ENCODE data around the gene ADK.
"Not testable (repeated sequence)": the region's sequence is repeated elsewhere in the genome, so short reads cannot be mapped to it uniquely, and the experiment has no call there.

ADK gene

DNA sequence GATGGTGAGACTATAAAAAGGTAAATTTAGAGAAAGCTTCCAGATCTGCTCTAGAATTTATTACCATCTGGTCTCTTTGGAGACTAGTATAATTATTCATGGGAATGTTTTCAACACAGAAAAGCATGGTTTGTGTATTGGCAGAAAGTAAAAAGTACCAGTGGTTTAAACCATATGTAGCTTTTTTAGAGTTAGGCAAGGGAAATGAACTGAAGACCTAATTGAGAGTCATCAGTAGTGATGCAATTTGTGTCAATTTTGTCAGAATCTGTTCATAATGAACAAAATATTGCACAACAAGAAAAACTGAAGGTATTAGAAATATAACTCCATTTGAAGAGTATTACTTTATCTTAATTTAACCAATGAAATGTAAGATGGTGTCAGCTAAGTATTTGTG, 181.4 kb downstream of the ADK start:
- Histone ChIP-seq H3K36me3 (ENCODE audit: control insufficient read depth in 1 of 2, insufficient read depth in 2 of 2, low read length in 2 of 2) (peaks cover 0 to 4% of the 10 kb centered on the region in 2 donors), H3K27me3 (ENCODE audit: low read depth, low read length) (no peaks in the 10 kb centered on the region), H3K9me3 (ENCODE audit: control insufficient read depth in 1 of 2, low read length in 2 of 2) (peaks cover 0 to 6% of the 10 kb centered on the region in 2 donors), H3K27ac (ENCODE audit: low read length) (no peak overlapping the region), H3K4me1 (ENCODE audit: control insufficient read depth in 1 of 2, insufficient read depth in 2 of 2, low read length in 2 of 2) (peaks cover 0 to 3% of the 10 kb centered on the region in 2 donors), H3K4me3 (ENCODE audit: low read depth in 1 of 2, low read length in 2 of 2) (no peak overlapping the region)

- H3K27ac ChIP-seq (ENCODE audit: low read length), result no peak overlapping the region
- peaks cover 0 to 3% of the 10 kb centered on the region in 2 donors for H3K4me1 ChIP-seq (ENCODE audit: control insufficient read depth in 1 of 2, insufficient read depth in 2 of 2, low read length in 2 of 2)
- H3K36me3 ChIP-seq (ENCODE audit: control insufficient read depth in 1 of 2, insufficient read depth in 2 of 2, low read length in 2 of 2), result peaks cover 0 to 4% of the 10 kb centered on the region in 2 donors
- peaks cover 0 to 6% of the 10 kb centered on the region in 2 donors for H3K9me3 ChIP-seq (ENCODE audit: control insufficient read depth in 1 of 2, low read length in 2 of 2)
- H3K27me3 ChIP-seq (ENCODE audit: low read depth, low read length), result no peaks in the 10 kb centered on the region
- no peak overlapping the region for H3K4me3 ChIP-seq (ENCODE audit: low read depth in 1 of 2, low read length in 2 of 2)
Measured at GRCh38 chr10:74333174-74333573, 182.2 kb downstream of the ADK start.

DNA sequence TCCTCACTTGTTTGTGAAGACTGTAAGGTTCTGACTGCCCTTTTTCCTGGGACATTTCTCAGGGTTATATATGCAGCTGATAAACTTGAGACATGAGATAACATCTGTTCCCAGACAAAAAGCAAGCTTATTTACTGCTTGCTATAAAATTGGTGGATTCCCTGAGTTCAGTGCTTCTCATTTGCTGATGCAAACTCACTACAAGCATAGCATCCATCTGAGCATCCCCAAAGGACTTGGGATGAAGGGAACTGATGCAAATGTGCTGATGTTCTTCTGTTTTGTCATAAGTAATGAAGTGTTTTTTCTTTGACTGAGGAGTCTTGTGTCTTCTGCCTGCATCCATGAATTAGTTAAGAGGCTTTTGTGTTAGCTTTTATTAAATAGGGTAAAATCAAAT, 183.2 kb downstream of the ADK start:
- Histone ChIP-seq H3K36me3 (ENCODE audit: control insufficient read depth in 1 of 2, insufficient read depth in 2 of 2, low read length in 2 of 2) (peaks cover 0 to 4% of the 10 kb centered on the region in 2 donors), H3K4me1 (ENCODE audit: control insufficient read depth in 1 of 2, insufficient read depth in 2 of 2, low read length in 2 of 2) (peaks cover 0 to 3% of the 10 kb centered on the region in 2 donors), H3K9me3 (ENCODE audit: control insufficient read depth in 1 of 2, low read length in 2 of 2) (peaks cover 0 to 6% of the 10 kb centered on the region in 2 donors), H3K27ac (ENCODE audit: low read length) (no peak overlapping the region), H3K4me3 (ENCODE audit: low read depth in 1 of 2, low read length in 2 of 2) (no peak overlapping the region), H3K27me3 (ENCODE audit: low read depth, low read length) (no peaks in the 10 kb centered on the region)

DNA sequence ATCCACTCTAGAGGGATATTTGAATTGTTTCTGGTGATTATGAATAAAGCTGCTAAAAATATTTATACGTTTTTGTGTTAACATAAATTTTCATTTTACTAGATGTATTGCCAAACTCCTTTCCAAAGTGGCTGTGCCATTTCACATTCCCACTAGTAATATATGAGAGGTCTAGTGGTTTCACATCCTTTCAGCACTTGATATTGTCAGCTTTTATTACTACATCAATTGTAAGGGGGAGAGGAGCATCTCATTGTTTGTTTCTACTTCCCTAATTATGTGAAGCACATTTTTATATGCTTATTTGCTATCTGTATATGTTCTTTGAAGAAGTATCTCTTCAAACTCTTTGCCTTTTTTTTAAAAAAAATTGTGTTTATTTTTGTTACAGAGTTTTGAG, 184.5 kb downstream of the ADK start:
- H3K4me3 ChIP-seq (ENCODE audit: low read depth in 1 of 2, low read length in 2 of 2), result no peak overlapping the region
- H3K36me3 ChIP-seq (ENCODE audit: control insufficient read depth in 1 of 2, insufficient read depth in 2 of 2, low read length in 2 of 2), result peaks cover 0 to 4% of the 10 kb centered on the region in 2 donors
- H3K9me3 ChIP-seq (ENCODE audit: control insufficient read depth in 1 of 2, low read length in 2 of 2), result peaks cover 0 to 6% of the 10 kb centered on the region in 2 donors
- no peaks in the 10 kb centered on the region for H3K27me3 ChIP-seq (ENCODE audit: low read depth, low read length)
- H3K27ac ChIP-seq (ENCODE audit: low read length), result no peak overlapping the region
- peaks cover 0 to 3% of the 10 kb centered on the region in 2 donors for H3K4me1 ChIP-seq (ENCODE audit: control insufficient read depth in 1 of 2, insufficient read depth in 2 of 2, low read length in 2 of 2)

DNA sequence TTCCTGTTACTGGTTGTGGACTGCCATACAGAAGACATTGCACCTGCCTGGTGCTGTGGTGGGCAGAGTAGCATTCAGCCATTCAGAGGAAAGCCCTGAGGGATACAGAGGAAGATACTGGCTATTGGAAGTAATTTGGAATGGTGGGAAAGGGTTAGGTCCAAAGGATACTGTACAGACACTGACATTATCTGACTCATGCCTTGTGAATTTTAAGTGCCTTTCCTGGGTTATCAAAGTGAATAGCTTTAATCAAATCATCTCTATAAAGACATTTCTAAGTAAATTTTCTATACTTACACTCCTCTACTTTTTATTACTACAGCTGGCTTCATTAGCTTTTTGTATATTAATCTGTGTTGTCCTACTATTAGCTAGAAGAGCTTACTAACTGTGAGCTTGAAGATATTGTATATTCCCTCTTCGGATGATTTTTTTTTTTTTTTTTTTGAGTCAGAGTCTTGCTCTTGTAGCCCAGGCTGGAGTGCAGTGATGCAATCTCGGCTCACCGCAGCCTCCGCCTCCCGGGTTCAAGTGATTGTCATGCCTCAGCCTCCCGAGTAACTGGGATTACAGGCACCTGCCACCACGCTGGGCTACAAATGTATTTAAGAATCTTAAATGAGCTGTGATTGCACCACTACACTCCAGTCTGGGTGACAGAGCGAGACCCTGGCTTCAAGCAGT, 186.5 kb downstream of the ADK start:
- H3K36me3 ChIP-seq (ENCODE audit: control insufficient read depth in 1 of 2, insufficient read depth in 2 of 2, low read length in 2 of 2), result peaks cover 0 to 4% of the 10 kb centered on the region in 2 donors
- H3K27me3 ChIP-seq (ENCODE audit: low read depth, low read length), result no peaks in the 10 kb centered on the region
- H3K4me3 ChIP-seq (ENCODE audit: low read depth in 1 of 2, low read length in 2 of 2), result no peak overlapping the region
- peaks cover 0 to 6% of the 10 kb centered on the region in 2 donors for H3K9me3 ChIP-seq (ENCODE audit: control insufficient read depth in 1 of 2, low read length in 2 of 2)
- peaks cover 0 to 3% of the 10 kb centered on the region in 2 donors for H3K4me1 ChIP-seq (ENCODE audit: control insufficient read depth in 1 of 2, insufficient read depth in 2 of 2, low read length in 2 of 2)
- no peak overlapping the region for H3K27ac ChIP-seq (ENCODE audit: low read length)

GRCh38 chr10:74342991-74343390, 192.0 kb downstream of the ADK start:
- H3K4me1 ChIP-seq (ENCODE audit: control insufficient read depth in 1 of 2, insufficient read depth in 2 of 2, low read length in 2 of 2), result no peaks in the 10 kb centered on the region
- no peak overlapping the region for H3K27ac ChIP-seq (ENCODE audit: low read length)
- H3K27me3 ChIP-seq (ENCODE audit: low read depth, low read length), result no peaks in the 10 kb centered on the region
- no peaks in the 10 kb centered on the region for H3K36me3 ChIP-seq (ENCODE audit: control insufficient read depth in 1 of 2, insufficient read depth in 2 of 2, low read length in 2 of 2)
- peaks cover 0 to 5% of the 10 kb centered on the region in 2 donors for H3K9me3 ChIP-seq (ENCODE audit: control insufficient read depth in 1 of 2, low read length in 2 of 2)
- no peak overlapping the region for H3K4me3 ChIP-seq (ENCODE audit: low read depth in 1 of 2, low read length in 2 of 2)

DNA sequence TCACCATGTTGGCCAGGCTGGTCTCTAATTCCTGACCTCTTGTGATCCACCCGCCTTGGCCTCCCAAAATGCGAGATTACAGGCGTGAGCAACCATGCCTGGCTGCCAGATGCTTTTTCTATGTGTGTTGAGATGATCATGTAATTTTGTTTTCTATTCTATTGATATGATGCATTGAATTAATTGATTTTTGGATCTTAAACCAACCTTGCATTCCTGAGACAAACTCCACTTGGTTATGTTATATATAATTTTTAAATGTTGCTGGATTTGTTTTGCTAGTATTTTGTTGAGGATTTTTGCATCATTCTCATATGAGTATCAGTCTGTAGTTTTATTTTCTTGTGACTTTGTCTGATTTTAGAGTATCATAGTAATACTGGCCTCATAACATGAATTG, 192.8 kb downstream of the ADK start:
- no peaks in the 10 kb centered on the region for H3K4me1 ChIP-seq (ENCODE audit: control insufficient read depth in 1 of 2, insufficient read depth in 2 of 2, low read length in 2 of 2)
- H3K9me3 ChIP-seq (ENCODE audit: control insufficient read depth in 1 of 2, low read length in 2 of 2), result peaks cover 0 to 5% of the 10 kb centered on the region in 2 donors
- H3K27me3 ChIP-seq (ENCODE audit: low read depth, low read length), result no peaks in the 10 kb centered on the region
- no peak overlapping the region for H3K27ac ChIP-seq (ENCODE audit: low read length)
- no peaks in the 10 kb centered on the region for H3K36me3 ChIP-seq (ENCODE audit: control insufficient read depth in 1 of 2, insufficient read depth in 2 of 2, low read length in 2 of 2)
- H3K4me3 ChIP-seq (ENCODE audit: low read depth in 1 of 2, low read length in 2 of 2), result no peak overlapping the region

- Histone ChIP-seq H3K9me3 (ENCODE audit: control insufficient read depth in 1 of 2, low read length in 2 of 2) (peaks cover 0 to 5% of the 10 kb centered on the region in 2 donors), H3K4me1 (ENCODE audit: control insufficient read depth in 1 of 2, insufficient read depth in 2 of 2, low read length in 2 of 2) (no peaks in the 10 kb centered on the region), H3K36me3 (ENCODE audit: control insufficient read depth in 1 of 2, insufficient read depth in 2 of 2, low read length in 2 of 2) (no peaks in the 10 kb centered on the region), H3K27ac (ENCODE audit: low read length) (no peak overlapping the region), H3K4me3 (ENCODE audit: low read depth in 1 of 2, low read length in 2 of 2) (no peak overlapping the region), H3K27me3 (ENCODE audit: low read depth, low read length) (no peaks in the 10 kb centered on the region)
Measured at GRCh38 chr10:74344306-74344705, 193.3 kb downstream of the ADK start.

- no peaks in the 10 kb centered on the region for H3K4me1 ChIP-seq (ENCODE audit: control insufficient read depth in 1 of 2, insufficient read depth in 2 of 2, low read length in 2 of 2)
- H3K27me3 ChIP-seq (ENCODE audit: low read depth, low read length), result no peaks in the 10 kb centered on the region
- H3K4me3 ChIP-seq (ENCODE audit: low read depth in 1 of 2, low read length in 2 of 2), result no peak overlapping the region
- no peak overlapping the region for H3K27ac ChIP-seq (ENCODE audit: low read length)
- no peaks in the 10 kb centered on the region for H3K36me3 ChIP-seq (ENCODE audit: control insufficient read depth in 1 of 2, insufficient read depth in 2 of 2, low read length in 2 of 2)
- H3K9me3 ChIP-seq (ENCODE audit: control insufficient read depth in 1 of 2, low read length in 2 of 2), result peaks cover 0 to 5% of the 10 kb centered on the region in 2 donors
Measured at GRCh38 chr10:74347522-74347921, 196.5 kb downstream of the ADK start.

GRCh38 chr10:74353021-74353420, 202.0 kb downstream of the ADK start:
- not testable (repeated sequence) for H3K27me3 ChIP-seq (ENCODE audit: low read depth, low read length); H3K9me3 ChIP-seq (ENCODE audit: control insufficient read depth in 1 of 2, low read length in 2 of 2); H3K4me1 ChIP-seq (ENCODE audit: control insufficient read depth in 1 of 2, insufficient read depth in 2 of 2, low read length in 2 of 2); H3K27ac ChIP-seq (ENCODE audit: low read length); H3K36me3 ChIP-seq (ENCODE audit: control insufficient read depth in 1 of 2, insufficient read depth in 2 of 2, low read length in 2 of 2); H3K4me3 ChIP-seq (ENCODE audit: low read depth in 1 of 2, low read length in 2 of 2)

DNA sequence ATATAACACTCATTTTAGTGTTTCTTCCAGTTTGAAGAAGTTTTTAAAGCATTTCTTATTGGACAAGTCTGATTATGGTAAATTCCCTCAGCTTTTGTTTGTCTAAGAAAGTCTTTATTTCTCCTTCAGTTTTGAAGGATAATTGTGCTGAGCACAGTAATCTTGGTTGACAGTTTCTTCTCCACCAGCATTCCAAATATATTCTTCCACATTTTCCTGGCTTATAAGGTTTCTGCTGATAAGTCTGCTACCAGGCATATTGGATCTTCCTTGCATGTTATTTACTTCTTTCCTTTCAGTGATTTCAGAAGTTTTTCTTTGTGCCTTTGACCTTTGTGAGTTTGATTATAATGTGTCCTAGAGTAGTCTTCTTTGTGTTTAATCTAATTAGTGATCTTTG, 210.7 kb downstream of the ADK start:
- peaks cover 15 to 35% of the 10 kb centered on the region in 2 donors for H3K9me3 ChIP-seq (ENCODE audit: control insufficient read depth in 1 of 2, low read length in 2 of 2)
- no peak overlapping the region for H3K4me3 ChIP-seq (ENCODE audit: low read depth in 1 of 2, low read length in 2 of 2)
- H3K27ac ChIP-seq (ENCODE audit: low read length), result no peak overlapping the region
- no peaks in the 10 kb centered on the region for H3K4me1 ChIP-seq (ENCODE audit: control insufficient read depth in 1 of 2, insufficient read depth in 2 of 2, low read length in 2 of 2)
- H3K36me3 ChIP-seq (ENCODE audit: control insufficient read depth in 1 of 2, insufficient read depth in 2 of 2, low read length in 2 of 2), result peaks cover 7 to 8% of the 10 kb centered on the region in 2 donors
- H3K27me3 ChIP-seq (ENCODE audit: low read depth, low read length), result no peaks in the 10 kb centered on the region

GRCh38 chr10:74363727-74364126, 212.7 kb downstream of the ADK start:
- Histone ChIP-seq H3K4me1 (ENCODE audit: control insufficient read depth in 1 of 2, insufficient read depth in 2 of 2, low read length in 2 of 2) (no peaks in the 10 kb centered on the region), H3K27ac (ENCODE audit: low read length) (no peak overlapping the region), H3K9me3 (ENCODE audit: control insufficient read depth in 1 of 2, low read length in 2 of 2) (peaks cover 15 to 34% of the 10 kb centered on the region in 2 donors), H3K27me3 (ENCODE audit: low read depth, low read length) (no peaks in the 10 kb centered on the region), H3K4me3 (ENCODE audit: low read depth in 1 of 2, low read length in 2 of 2) (no peak overlapping the region), H3K36me3 (ENCODE audit: control insufficient read depth in 1 of 2, insufficient read depth in 2 of 2, low read length in 2 of 2) (peaks cover 7 to 8% of the 10 kb centered on the region in 2 donors)
